WTC11 (cell line): ENCODE measurements around the gene AMBRA1. TPM values are rescaled to one million over a fixed set of nuclear protein-coding genes. Genes with fewer than 3 reads are reported as not detected.

Experiments used
- ATAC-seq: fragments of 200-7000 bp; cut with Tn5 transposase; 2 replicates; pipeline ENCODE4 v1.10.0; 2021; ENCODE audit warnings: mild to moderate bottlenecking, moderate library complexity
- CTCF ChIA-PET: fragments of 300-600 bp; sonication (Branson Sonifier 250); formaldehyde crosslinking; loops from one replicate; lab custom pipeline; 2021; ENCODE audit warnings: antibody characterized with exemption; lab: Charles Lee
- POLR2A ChIA-PET: fragments of 350-600 bp; sonication (Branson Sonifier 250); formaldehyde crosslinking; loops from one replicate; lab custom pipeline; 2021; ENCODE audit warnings: antibody characterized with exemption; lab: Charles Lee
- DNase-seq: peaks from one replicate; pipeline ENCODE4 v3.0.0; 2021; ENCODE audit warnings: low spot score
- H3K27ac Mint-ChIP-seq: 2 replicates; pipeline ENCODE4 v1.8.0; 2021; ENCODE audit warnings: mixed read lengths
- H3K27me3 Mint-ChIP-seq: 2 replicates; pipeline ENCODE4 v1.8.0; 2021; ENCODE audit warnings: low read depth, mild to moderate bottlenecking, moderate library complexity, mixed read lengths
- H3K36me3 Mint-ChIP-seq: 2 replicates; pipeline ENCODE4 v1.8.0; 2021; ENCODE audit warnings: mixed read lengths
- H3K4me1 Mint-ChIP-seq: 2 replicates; pipeline ENCODE4 v1.8.0; 2022; ENCODE audit warnings: mixed read lengths
- H3K4me3 Mint-ChIP-seq: 2 replicates; pipeline ENCODE4 v1.8.0; 2021; ENCODE audit warnings: mild to moderate bottlenecking, moderate library complexity, mixed read lengths
- H3K9me3 Mint-ChIP-seq: 2 replicates; pipeline ENCODE4 v1.8.0; 2021; ENCODE audit warnings: mixed read lengths
- ELF4 ChIP-seq: sonication (generic); formaldehyde crosslinking; IDR thresholded peaks from 2 replicates; pipeline ENCODE4 v1.8.1; 2022; ENCODE audit warnings: low read depth, mild to moderate bottlenecking, moderate library complexity, missing genetic modification reagents
- GABPB1 ChIP-seq: sonication (generic); formaldehyde crosslinking; IDR thresholded peaks from 2 replicates; pipeline ENCODE4 v1.8.1; 2023; ENCODE audit warnings: mild to moderate bottlenecking, missing genetic modification reagents
- JAZF1 ChIP-seq: fragments of 250-450 bp; sonication (Bioruptor Pico); IDR thresholded peaks from 2 replicates; pipeline ENCODE4 v1.9.0; 2021; ENCODE audit warnings: moderate library complexity, mild to moderate bottlenecking, inconsistent platforms
- MXD4 ChIP-seq: fragments of 250-450 bp; sonication (Bioruptor Pico); IDR thresholded peaks from 2 replicates; pipeline ENCODE4 v1.8.0; 2021; ENCODE audit warnings: mild to moderate bottlenecking, moderate library complexity, borderline replicate concordance
- TP53 ChIP-seq: sonication (generic); formaldehyde crosslinking; IDR thresholded peaks from 2 replicates; pipeline ENCODE4 v1.8.1; 2023; ENCODE audit warnings: mild to moderate bottlenecking, missing genetic modification reagents
- ZNF121 ChIP-seq: sonication (generic); formaldehyde crosslinking; IDR thresholded peaks from 2 replicates; pipeline ENCODE4 v1.8.0; 2023; ENCODE audit warnings: missing genetic modification reagents
- total RNA-seq: library from RNA; stranded (reverse); gene quantifications from 3 replicates; pipeline ENCODE4 v1.2.3, GENCODE V29; 2021
- TF ChIP-seq, protein P1 (sequence below): sonication (generic); formaldehyde crosslinking; IDR thresholded peaks from 2 replicates; pipeline ENCODE4 v1.8.0; 2022; ENCODE audit warnings: missing genetic modification reagents
- TF ChIP-seq, protein P2 (sequence below): sonication (generic); formaldehyde crosslinking; IDR thresholded peaks from 2 replicates; pipeline ENCODE4 v1.8.1; 2023; ENCODE audit warnings: mild to moderate bottlenecking, missing genetic modification reagents, borderline replicate concordance

The AMBRA1 gene
- total RNA-seq, 1 experiment from 2014 or later, result 35.0 TPM

DNA sequence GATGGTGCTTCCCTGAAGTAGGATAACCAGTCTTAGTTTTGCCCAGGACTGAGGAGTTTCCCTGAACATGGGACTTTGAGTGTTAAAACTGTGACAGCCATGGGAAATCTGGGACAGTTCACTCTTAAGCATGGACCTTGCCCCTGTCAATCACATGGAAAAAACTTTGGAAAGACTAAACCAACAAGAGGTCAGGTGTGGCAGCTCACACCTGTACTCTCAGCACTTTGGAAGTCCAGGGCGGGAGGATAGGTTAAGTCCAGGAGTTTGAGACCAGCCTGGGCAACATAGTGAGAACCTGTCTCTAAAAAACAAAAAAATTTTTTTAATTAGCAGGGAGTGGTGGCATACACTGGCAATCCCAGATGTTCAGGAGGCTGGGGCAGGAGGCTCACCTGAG, 3.3 kb upstream of the AMBRA1 start:
- H3K27me3 Mint-ChIP-seq, result no peaks in the 10 kb centered on the region
- no peaks in the 10 kb centered on the region for H3K9me3 Mint-ChIP-seq
- CTCF ChIA-PET, result no interaction called here
- no peak overlapping the region for H3K27ac Mint-ChIP-seq
- peaks cover 18% of the 10 kb centered on the region for H3K4me1 Mint-ChIP-seq
- DNase-seq (no peak), ATAC-seq (no peak)
- POLR2A ChIA-PET, result no interaction called here
- TF ChIP-seq, protein P1, sequence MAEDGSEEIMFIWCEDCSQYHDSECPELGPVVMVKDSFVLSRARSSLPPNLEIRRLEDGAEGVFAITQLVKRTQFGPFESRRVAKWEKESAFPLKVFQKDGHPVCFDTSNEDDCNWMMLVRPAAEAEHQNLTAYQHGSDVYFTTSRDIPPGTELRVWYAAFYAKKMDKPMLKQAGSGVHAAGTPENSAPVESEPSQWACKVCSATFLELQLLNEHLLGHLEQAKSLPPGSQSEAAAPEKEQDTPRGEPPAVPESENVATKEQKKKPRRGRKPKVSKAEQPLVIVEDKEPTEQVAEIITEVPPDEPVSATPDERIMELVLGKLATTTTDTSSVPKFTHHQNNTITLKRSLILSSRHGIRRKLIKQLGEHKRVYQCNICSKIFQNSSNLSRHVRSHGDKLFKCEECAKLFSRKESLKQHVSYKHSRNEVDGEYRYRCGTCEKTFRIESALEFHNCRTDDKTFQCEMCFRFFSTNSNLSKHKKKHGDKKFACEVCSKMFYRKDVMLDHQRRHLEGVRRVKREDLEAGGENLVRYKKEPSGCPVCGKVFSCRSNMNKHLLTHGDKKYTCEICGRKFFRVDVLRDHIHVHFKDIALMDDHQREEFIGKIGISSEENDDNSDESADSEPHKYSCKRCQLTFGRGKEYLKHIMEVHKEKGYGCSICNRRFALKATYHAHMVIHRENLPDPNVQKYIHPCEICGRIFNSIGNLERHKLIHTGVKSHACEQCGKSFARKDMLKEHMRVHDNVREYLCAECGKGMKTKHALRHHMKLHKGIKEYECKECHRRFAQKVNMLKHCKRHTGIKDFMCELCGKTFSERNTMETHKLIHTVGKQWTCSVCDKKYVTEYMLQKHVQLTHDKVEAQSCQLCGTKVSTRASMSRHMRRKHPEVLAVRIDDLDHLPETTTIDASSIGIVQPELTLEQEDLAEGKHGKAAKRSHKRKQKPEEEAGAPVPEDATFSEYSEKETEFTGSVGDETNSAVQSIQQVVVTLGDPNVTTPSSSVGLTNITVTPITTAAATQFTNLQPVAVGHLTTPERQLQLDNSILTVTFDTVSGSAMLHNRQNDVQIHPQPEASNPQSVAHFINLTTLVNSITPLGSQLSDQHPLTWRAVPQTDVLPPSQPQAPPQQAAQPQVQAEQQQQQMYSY (CRISPR knock-in tag), result no peak
- no peak for TF ChIP-seq ELF4 (CRISPR knock-in tag)
- no peaks in the 10 kb centered on the region for H3K36me3 Mint-ChIP-seq
- no peak overlapping the region for H3K4me3 Mint-ChIP-seq

GRCh38 chr11:46594785-46595184, 962 bp upstream of the AMBRA1 start:
- Mint-ChIP-seq H3K9me3 (no peaks in the 10 kb centered on the region), H3K27me3 (no peaks in the 10 kb centered on the region), H3K36me3 (no peaks in the 10 kb centered on the region), H3K4me3 (peak overlapping the region; percentile 95), H3K27ac (peak overlapping the region; percentile 95), H3K4me1 (peaks cover 20% of the 10 kb centered on the region)
- CTCF ChIA-PET, result interaction anchor here (1.0 to 1.3 kb wide), 3 partner anchors 17 to 247 kb away, joined by 3 to 4 read pairs (median 4); partner anchors contain the start of gene DGKZ
- POLR2A ChIA-PET, result no interaction called here
- ATAC-seq, result no peak
- TF ChIP-seq MXD4 (CRISPR knock-in tag), result no peak
- TF ChIP-seq GABPB1 (CRISPR knock-in tag), result no peak
- TF ChIP-seq TP53 (CRISPR knock-in tag), result no peak
- TF ChIP-seq ELF4 (CRISPR knock-in tag), result no peak
- TF ChIP-seq, protein P2, sequence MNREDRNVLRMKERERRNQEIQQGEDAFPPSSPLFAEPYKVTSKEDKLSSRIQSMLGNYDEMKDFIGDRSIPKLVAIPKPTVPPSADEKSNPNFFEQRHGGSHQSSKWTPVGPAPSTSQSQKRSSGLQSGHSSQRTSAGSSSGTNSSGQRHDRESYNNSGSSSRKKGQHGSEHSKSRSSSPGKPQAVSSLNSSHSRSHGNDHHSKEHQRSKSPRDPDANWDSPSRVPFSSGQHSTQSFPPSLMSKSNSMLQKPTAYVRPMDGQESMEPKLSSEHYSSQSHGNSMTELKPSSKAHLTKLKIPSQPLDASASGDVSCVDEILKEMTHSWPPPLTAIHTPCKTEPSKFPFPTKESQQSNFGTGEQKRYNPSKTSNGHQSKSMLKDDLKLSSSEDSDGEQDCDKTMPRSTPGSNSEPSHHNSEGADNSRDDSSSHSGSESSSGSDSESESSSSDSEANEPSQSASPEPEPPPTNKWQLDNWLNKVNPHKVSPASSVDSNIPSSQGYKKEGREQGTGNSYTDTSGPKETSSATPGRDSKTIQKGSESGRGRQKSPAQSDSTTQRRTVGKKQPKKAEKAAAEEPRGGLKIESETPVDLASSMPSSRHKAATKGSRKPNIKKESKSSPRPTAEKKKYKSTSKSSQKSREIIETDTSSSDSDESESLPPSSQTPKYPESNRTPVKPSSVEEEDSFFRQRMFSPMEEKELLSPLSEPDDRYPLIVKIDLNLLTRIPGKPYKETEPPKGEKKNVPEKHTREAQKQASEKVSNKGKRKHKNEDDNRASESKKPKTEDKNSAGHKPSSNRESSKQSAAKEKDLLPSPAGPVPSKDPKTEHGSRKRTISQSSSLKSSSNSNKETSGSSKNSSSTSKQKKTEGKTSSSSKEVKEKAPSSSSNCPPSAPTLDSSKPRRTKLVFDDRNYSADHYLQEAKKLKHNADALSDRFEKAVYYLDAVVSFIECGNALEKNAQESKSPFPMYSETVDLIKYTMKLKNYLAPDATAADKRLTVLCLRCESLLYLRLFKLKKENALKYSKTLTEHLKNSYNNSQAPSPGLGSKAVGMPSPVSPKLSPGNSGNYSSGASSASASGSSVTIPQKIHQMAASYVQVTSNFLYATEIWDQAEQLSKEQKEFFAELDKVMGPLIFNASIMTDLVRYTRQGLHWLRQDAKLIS (CRISPR knock-in tag), result no peak
- TF ChIP-seq, all 79 proteins: peak for 0
- no peak for DNase-seq

GRCh38 chr11:46594374-46594700, 514 bp upstream of the AMBRA1 start:
- ATAC-seq (no peak), DNase-seq (no peak)
- H3K36me3 Mint-ChIP-seq, result no peaks in the 10 kb centered on the region
- ChIA-PET POLR2A (interaction anchor here (0.9 kb wide), 1 partner anchor 211 kb away, joined by 4 read pairs; no protein-coding TSS in a partner anchor), CTCF (interaction anchor here (0.8 to 1.3 kb wide), 5 partner anchors 16 to 247 kb away, joined by 3 to 4 read pairs (median 4); partner anchors contain the start of gene DGKZ)
- peaks cover 20% of the 10 kb centered on the region for H3K4me1 Mint-ChIP-seq
- H3K27me3 Mint-ChIP-seq, result no peaks in the 10 kb centered on the region
- peak overlapping the region; percentile 95 for H3K4me3 Mint-ChIP-seq
- H3K9me3 Mint-ChIP-seq, result no peaks in the 10 kb centered on the region
- H3K27ac Mint-ChIP-seq, result peak overlapping the region; percentile 95
- TF ChIP-seq ZNF121 (CRISPR knock-in tag), result no peak

GRCh38 chr11:46590740-46591605, 2.9 kb downstream of the AMBRA1 start:
- CTCF ChIA-PET, result interaction anchor here (0.7 to 1.8 kb wide), 2 partner anchors 20 to 62 kb away, joined by 3 read pairs; no protein-coding TSS in a partner anchor
- POLR2A ChIA-PET, result no interaction called here
- no peak for TF ChIP-seq JAZF1 (CRISPR knock-in tag)
- H3K4me1 Mint-ChIP-seq, result peaks cover 20% of the 10 kb centered on the region
- 0 out of 2 replicates have a peak overlapping the region, but pooled peaks have one; percentile 32 for H3K27ac Mint-ChIP-seq
- no peak overlapping the region for H3K4me3 Mint-ChIP-seq
- ATAC-seq (no peak), DNase-seq (no peak)
- H3K27me3 Mint-ChIP-seq, result no peaks in the 10 kb centered on the region
- H3K36me3 Mint-ChIP-seq, result 0 out of 2 replicates have a peak, but pooled peaks cover 2% of the 10 kb centered on the region
- no peaks in the 10 kb centered on the region for H3K9me3 Mint-ChIP-seq
